ENCODE results near the gene PTPRD.

Gene PTPRD

GRCh38 chr9:8778356-8778755 is 1834.4 kb downstream of the PTPRD start:
- FAIRE-seq: no peak

GRCh38 chr9:8772302-8772701 is 1840.5 kb downstream of the PTPRD start:
- FAIRE-seq (no peak), DNase-seq (ENCODE audit: insufficient read length, low spot score) (no peak)
- TF ChIP-seq, protein P1, sequence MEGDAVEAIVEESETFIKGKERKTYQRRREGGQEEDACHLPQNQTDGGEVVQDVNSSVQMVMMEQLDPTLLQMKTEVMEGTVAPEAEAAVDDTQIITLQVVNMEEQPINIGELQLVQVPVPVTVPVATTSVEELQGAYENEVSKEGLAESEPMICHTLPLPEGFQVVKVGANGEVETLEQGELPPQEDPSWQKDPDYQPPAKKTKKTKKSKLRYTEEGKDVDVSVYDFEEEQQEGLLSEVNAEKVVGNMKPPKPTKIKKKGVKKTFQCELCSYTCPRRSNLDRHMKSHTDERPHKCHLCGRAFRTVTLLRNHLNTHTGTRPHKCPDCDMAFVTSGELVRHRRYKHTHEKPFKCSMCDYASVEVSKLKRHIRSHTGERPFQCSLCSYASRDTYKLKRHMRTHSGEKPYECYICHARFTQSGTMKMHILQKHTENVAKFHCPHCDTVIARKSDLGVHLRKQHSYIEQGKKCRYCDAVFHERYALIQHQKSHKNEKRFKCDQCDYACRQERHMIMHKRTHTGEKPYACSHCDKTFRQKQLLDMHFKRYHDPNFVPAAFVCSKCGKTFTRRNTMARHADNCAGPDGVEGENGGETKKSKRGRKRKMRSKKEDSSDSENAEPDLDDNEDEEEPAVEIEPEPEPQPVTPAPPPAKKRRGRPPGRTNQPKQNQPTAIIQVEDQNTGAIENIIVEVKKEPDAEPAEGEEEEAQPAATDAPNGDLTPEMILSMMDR (IDR thresholded peaks at IDR 0.05; ENCODE audit: insufficient read depth, missing control alignments): no peak

More at GRCh38 chr9:8778356-8778755, 1834.4 kb downstream of the PTPRD start:
- DNase-seq (ENCODE audit: insufficient read length, low spot score): no peak
- TF ChIP-seq, protein P1 (IDR thresholded peaks at IDR 0.05; ENCODE audit: insufficient read depth, missing control alignments): no peak

- TF ChIP-seq, protein P1 (IDR thresholded peaks at IDR 0.05; ENCODE audit: insufficient read depth, missing control alignments): no peak
- no peak for DNase-seq (ENCODE audit: insufficient read length, low spot score)
- no peak for FAIRE-seq
Measured at GRCh38 chr9:8769153-8769552, 1843.6 kb downstream of the PTPRD start.

DNA sequence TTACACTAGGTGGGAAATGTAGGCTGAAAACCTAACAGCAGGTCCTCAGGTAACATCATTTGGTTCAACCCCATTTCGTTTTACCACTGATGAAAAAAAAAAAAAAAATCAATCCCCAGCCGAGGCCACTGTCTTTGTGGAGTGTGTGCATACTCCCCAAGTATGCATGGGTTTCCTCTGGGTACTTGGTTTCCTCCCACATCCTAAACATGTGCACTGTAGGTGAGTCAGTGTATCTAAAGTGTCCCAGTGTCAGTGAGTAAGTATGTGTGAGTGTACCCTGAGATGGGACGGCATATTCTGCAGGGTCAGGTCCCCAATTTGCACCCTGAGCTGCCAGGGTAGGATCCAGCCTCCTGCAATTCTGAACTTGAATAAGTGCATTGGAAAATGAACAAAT is 1846.7 kb downstream of the PTPRD start:
- no peak for FAIRE-seq

DNA sequence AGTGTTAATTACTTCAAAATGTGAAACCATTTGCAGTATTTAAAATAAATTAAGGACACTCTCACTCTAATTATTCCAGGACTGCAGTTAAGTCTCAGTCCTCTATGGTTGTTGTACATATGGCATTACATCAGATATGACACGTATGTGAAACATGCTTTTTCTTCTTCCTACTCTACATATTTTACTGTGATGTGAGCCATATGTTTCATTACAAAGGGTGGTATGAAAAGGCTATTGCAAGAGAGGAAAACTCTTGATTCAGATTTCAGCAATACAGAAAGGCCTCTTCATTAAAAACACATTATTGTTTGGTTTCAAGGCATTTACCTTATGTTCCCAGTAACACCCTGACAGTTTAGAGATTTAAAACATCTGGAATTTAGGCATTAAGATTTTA is 1848.8 kb downstream of the PTPRD start:
- peak; percentile 51 for FAIRE-seq
- DNase-seq (ENCODE audit: insufficient read length, low spot score): no peak
- TF ChIP-seq, protein P1 (IDR thresholded peaks at IDR 0.05; ENCODE audit: insufficient read depth, missing control alignments): no peak

More for the DNA sequence above, 1846.7 kb downstream of the PTPRD start:
- no peak for DNase-seq (ENCODE audit: insufficient read length, low spot score)
- TF ChIP-seq, protein P1 (IDR thresholded peaks at IDR 0.05; ENCODE audit: insufficient read depth, missing control alignments): no peak

- DNase-seq (ENCODE audit: insufficient read length, low spot score) (no peak), FAIRE-seq (no peak)
- TF ChIP-seq, protein P1 (IDR thresholded peaks at IDR 0.05; ENCODE audit: insufficient read depth, missing control alignments): no peak
Measured at GRCh38 chr9:8762479-8763085, 1850.2 kb downstream of the PTPRD start.

- DNase-seq (ENCODE audit: insufficient read length, low spot score) (no peak), FAIRE-seq (no peak)
- TF ChIP-seq, protein P1 (IDR thresholded peaks at IDR 0.05; ENCODE audit: insufficient read depth, missing control alignments): no peak
Measured at GRCh38 chr9:8760000-8760767, 1852.6 kb downstream of the PTPRD start.
